ENCODE results near the gene L1TD1. TPM values are rescaled to one million over a fixed set of nuclear protein-coding genes. Genes with fewer than 3 reads are reported as not detected.

Gene L1TD1
- total RNA-seq, 2 experiments from 2014 or later = not detected

Other genes starting within 250 kb of the L1TD1 start
- not detected for gene KANK4, start 124.6 kb downstream of the L1TD1 start, total RNA-seq
- 10 to 100 TPM; 67.3 to 68.1 TPM for gene USP1, start 242.2 kb downstream of the L1TD1 start, total RNA-seq

Data from activated CD8-positive, alpha-beta T cell treated with anti-CD3 and anti-CD28 coated beads for 36 hours (primary cell).